ENCODE measurements around the gene DISC1. TPM values are rescaled to one million over a fixed set of nuclear protein-coding genes. Genes with fewer than 3 reads are reported as not detected.

The DISC1 gene
- total RNA-seq, 1 donor from 2014 or later, result 4.7 TPM

DNA sequence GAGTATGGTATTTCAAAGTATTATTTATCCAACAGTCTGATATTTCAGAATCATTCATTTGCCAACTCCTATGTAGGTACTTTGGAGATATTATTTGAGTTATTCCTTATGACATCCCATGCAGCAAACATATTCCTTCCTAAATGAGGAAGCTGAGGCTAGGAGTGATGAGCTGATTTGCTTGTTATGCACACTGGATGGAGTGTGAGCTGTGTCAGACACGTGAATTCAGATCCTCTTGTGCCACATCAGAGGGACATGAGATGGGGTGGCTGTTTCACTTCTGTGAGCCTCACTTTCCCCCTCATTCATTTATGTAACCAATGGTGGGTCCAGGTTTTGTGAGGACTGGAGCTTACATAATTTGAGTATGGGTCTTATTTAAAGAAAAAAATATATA is 215.9 kb downstream of the DISC1 start:
- no peak for DNase-seq (ENCODE audit: extremely low spot score, unreplicated experiment)
- Mint-ChIP-seq H3K4me1 (ENCODE audit: unreplicated experiment) (no peaks in the 10 kb centered on the region), H3K36me3 (no peaks in the 10 kb centered on the region), H3K27me3 (peaks cover 15% of the 10 kb centered on the region), H3K27ac (no peak overlapping the region), H3K9me3 (no peaks in the 10 kb centered on the region), H3K4me3 (no peak overlapping the region)
- no peak for TF ChIP-seq CTCF (conservative IDR thresholded peaks at IDR 0.05)

DNA sequence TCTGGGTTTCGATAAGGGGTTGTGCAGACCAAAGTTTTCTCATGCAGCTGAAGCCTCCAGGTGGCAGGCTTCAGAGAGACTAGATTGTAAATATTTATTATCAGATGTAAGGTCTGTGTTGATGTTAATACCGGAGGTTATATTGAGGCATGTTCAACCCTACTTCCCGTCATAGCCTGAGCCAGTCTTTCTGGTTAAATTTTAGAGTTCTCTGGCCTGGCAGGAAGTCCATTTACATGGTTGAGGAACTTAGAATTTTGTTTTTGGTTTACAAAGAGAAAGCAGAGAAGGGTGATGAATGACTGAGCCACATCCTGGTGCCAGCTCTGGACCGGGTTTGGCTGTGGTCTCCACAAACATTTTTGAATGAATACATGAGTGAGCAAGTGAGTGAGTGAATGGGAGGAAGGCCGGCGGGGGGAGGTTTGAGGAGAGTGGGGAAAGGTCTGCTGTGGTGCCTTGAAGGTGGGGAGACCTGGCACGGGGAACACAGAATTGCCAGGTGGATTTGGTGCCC is 218.5 kb downstream of the DISC1 start:
- no peak overlapping the region for H3K4me3 Mint-ChIP-seq
- no peaks in the 10 kb centered on the region for H3K36me3 Mint-ChIP-seq
- no peak for DNase-seq (ENCODE audit: extremely low spot score, unreplicated experiment)
- H3K27me3 Mint-ChIP-seq, result peaks cover 15% of the 10 kb centered on the region
- no peak for TF ChIP-seq CTCF (conservative IDR thresholded peaks at IDR 0.05)
- no peaks in the 10 kb centered on the region for H3K4me1 Mint-ChIP-seq (ENCODE audit: unreplicated experiment)
- H3K9me3 Mint-ChIP-seq, result no peaks in the 10 kb centered on the region
- peak overlapping the region; percentile 8 for H3K27ac Mint-ChIP-seq

- no peak for TF ChIP-seq CTCF (conservative IDR thresholded peaks at IDR 0.05)
- H3K4me1 Mint-ChIP-seq (ENCODE audit: unreplicated experiment), result peaks cover 3% of the 10 kb centered on the region
- H3K9me3 Mint-ChIP-seq, result no peaks in the 10 kb centered on the region
- H3K27me3 Mint-ChIP-seq, result peaks cover 15% of the 10 kb centered on the region
- H3K4me3 Mint-ChIP-seq, result no peak overlapping the region
- no peak overlapping the region for H3K27ac Mint-ChIP-seq
- H3K36me3 Mint-ChIP-seq, result no peaks in the 10 kb centered on the region
- DNase-seq (ENCODE audit: extremely low spot score, unreplicated experiment), result no peak
These were observed 221.2 kb downstream of the DISC1 start for GRCh38 chr1:231847612-231848397.

GRCh38 chr1:231849981-231850380 is 223.4 kb downstream of the DISC1 start:
- Mint-ChIP-seq H3K27me3 (peaks cover 8% of the 10 kb centered on the region), H3K4me1 (ENCODE audit: unreplicated experiment) (peaks cover 3% of the 10 kb centered on the region), H3K4me3 (no peak overlapping the region), H3K9me3 (no peaks in the 10 kb centered on the region), H3K36me3 (no peaks in the 10 kb centered on the region), H3K27ac (no peak overlapping the region)
- no peak for TF ChIP-seq CTCF (conservative IDR thresholded peaks at IDR 0.05)
- no peak for DNase-seq (ENCODE audit: extremely low spot score, unreplicated experiment)

- no peak overlapping the region for H3K27ac Mint-ChIP-seq
- no peak for DNase-seq (ENCODE audit: extremely low spot score, unreplicated experiment)
- H3K9me3 Mint-ChIP-seq, result no peaks in the 10 kb centered on the region
- H3K4me1 Mint-ChIP-seq (ENCODE audit: unreplicated experiment), result peaks cover 3% of the 10 kb centered on the region
- H3K27me3 Mint-ChIP-seq, result peaks cover 3% of the 10 kb centered on the region
- no peaks in the 10 kb centered on the region for H3K36me3 Mint-ChIP-seq
- H3K4me3 Mint-ChIP-seq, result no peak overlapping the region
- TF ChIP-seq CTCF (conservative IDR thresholded peaks at IDR 0.05), result no peak
These were observed 224.2 kb downstream of the DISC1 start for GRCh38 chr1:231850786-231851185.
